NCI-H2227 treated with DMSO at 0.1 percent for 48 hours (cell line): ENCODE data around the gene TPI1.
A peak's percentile ranks its signal among the peaks of the same experiment; 100 is the strongest.

Experiments
- DNase-seq: peaks from one replicate; lab custom pipeline; 2025; lab: John Stamatoyannopoulos, UW

The TPI1 gene

DNA sequence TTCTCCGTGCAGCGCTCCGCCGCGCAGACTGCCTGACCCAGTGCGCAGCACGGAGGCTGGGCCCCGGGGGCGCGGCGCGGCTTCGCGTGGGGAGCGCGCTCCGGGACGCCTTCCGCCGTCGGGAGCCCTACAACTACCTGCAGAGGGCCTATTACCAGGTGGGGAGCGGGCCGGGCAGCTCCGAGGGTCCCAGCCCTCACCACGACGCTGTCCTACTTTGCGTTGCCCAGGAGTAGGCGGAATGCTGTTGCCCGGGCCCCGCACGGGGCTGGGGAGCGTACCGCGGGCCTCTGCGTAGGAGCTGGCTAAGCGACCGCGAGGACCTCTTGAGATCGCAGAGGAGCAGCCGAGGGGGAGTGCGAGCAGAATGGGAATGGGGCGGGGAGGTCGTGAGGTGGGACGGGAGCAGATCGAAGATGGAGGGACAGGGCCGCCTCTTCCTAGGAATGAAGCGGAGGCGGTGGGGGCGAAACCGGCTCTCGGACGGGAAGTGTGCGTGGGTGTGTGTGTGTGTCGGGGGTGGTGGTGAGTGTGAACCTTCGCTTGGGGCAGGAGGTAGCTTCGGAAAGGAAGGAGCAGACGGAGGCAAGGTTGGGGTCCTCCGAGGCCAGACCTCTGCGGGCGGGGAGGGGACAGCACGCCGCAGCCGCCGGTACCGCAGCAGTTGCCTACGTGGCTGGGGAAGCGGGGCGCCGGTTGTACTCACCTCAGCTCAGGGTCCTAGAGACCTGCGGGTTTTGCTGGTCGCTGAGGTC, 38.4 kb upstream of the TPI1 start:
- no peak for DNase-seq

DNA sequence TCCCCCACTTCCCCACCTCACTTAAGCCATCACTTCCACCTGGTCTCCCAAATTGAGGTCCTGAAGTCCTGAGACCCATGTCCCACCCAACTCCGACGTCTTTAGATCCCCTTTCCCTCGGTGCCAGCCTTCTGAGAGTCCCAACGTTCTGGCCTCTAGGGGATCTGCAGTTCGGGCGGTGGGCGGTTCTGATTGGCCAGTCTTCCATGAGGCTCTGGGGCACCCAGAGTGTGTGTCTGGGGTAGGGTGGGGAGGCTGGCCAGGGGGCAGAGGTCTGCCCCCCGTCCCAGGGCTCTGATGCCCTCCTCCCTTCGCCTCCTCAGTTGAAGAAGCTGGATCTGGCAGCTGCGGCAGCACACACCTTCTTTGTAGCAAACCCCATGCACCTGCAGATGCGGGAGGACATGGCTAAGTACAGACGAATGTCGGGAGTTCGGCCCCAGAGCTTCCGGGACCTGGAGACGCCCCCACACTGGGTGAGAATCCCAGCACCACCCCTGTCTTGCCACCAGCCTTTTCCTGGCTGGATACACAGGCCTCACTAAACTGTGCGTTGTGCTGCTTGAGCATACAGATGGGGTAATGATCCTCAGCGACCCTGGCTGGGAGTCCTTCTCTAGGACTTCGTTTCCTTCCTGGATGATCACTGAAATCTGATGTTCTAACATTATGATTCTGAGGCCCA, 37.7 kb upstream of the TPI1 start:
- no peak for DNase-seq

DNA sequence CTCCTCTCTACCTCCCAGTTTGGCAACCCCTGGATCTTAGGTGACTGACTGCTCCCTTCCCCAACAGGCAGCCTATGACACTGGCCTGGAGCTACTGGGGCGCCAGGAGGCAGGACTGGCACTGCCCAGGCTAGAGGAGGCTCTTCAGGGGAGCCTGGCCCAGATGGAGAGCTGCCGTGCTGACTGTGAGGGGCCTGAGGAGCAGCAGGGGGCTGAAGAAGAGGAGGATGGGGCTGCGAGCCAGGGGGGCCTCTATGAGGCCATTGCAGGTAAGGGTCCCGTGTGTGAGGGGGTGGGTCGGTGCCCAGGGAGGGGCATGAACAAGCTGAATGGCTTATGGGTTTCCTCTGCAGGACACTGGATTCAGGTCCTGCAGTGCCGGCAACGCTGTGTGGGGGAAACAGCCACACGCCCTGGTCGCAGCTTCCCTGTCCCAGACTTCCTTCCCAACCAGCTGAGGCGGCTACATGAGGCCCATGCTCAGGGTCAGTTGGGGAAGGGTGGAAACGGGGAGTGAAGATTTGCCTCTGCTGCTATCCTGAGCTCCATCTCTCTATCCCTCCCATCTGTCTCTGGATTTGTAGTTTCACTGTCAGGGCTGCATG, 36.9 kb upstream of the TPI1 start:
- no peak for DNase-seq

DNA sequence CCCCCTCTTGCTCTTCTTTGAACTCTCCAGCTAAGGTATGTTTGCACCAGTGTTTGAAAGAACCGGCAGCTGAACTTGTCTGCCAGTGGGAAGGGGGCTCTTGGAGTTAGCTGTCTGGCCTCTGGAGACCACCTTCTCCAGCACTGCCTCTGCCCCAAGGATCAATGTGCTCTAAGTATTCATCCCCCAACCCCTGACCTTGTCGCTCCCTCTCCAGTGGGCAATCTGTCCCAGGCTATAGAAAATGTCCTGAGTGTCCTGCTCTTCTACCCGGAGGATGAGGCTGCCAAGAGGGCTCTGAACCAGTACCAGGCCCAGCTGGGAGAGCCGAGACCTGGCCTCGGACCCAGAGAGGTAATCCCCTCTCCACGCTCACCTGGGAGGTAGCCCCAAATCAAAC, 36.3 kb upstream of the TPI1 start:
- DNase-seq = no peak

DNA sequence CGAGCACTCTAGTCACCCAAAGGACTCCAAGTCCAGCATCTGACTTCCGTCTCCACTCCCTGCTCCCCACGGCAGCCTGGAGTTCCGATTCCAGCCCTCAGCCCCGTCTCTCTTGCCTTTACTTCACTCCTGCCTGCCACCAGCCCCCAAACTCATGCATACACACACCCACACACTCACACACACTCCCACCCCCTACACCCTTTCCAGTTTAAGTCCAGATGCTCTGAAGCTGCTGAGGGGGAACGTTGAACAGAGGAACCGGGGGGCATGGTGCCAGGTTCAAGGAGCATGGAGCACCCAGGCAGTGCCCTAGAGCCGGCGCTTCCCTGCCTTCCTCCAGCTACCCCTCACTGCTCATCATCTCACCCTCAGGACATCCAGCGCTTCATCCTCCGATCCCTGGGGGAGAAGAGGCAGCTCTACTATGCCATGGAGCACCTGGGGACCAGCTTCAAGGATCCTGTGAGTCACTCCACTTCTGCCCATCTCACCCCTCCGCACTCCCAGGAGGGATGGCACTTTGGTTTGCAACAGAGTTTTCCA, 35.8 kb upstream of the TPI1 start:
- no peak for DNase-seq

DNA sequence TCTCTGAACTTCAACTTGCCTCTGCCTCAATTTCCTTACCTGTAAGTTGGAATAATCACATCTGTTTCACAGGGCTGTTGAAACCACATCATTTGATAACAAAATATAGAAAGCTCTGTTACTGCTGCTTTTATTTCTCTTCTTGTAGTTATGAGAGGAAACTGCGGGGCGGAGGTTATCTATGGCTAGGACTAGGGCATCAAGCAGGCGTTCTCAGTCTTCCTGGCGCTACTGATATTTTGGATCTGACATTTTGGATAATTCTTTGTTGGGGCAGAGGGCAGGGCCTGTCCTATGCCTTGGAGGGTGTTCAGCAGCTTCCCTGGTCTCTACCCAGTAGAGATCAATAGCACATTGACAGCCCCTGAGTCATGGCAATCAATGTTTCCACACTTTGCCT, 35.2 kb upstream of the TPI1 start:
- no peak for DNase-seq

DNA sequence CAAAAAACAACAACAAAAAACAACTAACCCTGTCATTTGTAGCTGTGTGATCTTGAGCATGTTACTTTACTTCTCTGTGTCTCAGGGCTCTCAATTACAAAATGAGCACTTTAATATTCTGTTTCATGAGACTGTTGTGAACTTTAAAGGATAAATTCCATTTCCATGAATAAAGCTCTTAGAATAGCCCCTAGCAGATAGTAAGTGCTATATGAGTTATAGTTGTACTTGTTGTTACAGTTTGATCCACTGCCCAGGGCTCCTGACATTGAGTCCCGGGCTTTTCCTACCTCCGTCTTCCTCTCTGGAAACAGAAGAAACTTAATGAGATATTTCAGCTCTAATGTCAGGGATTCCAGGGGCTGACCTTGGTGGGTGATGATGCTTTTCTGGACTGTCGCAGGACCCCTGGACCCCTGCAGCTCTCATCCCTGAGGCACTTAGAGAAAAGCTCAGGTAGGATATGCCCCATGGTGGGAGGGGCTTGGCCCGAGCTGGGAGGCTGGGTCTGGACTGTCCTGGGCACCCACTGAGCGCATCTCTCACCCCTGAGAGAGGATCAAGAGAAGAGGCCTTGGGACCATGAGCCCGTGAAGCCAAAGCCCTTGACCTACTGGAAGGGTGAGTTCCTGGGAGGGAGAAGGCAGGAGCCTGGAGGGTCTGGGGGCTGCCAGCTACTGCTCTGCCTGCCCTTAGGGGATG, 34.0 kb upstream of the TPI1 start:
- no peak for DNase-seq

DNA sequence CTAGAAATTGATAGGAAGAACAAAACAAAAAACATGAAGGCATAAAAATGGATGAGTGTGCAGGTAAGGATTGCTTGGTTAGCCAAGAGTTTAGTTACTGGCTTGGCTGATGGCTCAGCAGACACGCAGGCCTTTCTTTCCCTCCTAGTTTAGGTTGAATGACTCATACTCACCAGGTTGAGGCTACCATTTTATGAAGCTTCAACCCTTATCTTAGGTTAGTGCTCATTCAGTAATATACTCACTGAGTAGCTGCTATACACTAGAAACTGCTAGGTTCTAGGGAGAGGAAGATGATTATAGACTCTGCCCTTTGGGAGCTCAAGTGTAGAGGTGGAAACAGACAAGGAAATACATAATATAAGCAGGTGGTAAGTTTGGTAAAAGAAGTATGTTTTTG, 33.1 kb upstream of the TPI1 start:
- no peak for DNase-seq

DNA sequence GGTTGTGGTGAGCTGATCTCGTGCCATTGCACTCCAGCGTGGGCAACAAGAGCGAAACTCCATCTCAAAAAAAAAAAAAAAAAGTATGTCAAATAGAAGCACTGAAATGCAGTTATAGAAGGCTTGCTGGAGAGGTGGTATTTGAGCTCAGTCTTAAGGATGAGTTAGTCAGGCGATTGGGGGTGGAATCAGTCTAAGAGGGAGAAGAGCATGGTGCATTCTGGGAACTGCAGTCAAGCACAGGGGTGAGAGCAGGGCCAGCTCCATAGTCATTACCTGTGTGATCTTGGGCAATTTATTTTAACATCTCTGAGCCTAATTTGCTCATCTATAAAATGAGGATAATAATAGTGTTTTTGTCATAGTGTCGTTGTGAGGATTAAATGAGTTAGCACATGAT, 32.5 kb upstream of the TPI1 start:
- peak; percentile 33 for DNase-seq

DNA sequence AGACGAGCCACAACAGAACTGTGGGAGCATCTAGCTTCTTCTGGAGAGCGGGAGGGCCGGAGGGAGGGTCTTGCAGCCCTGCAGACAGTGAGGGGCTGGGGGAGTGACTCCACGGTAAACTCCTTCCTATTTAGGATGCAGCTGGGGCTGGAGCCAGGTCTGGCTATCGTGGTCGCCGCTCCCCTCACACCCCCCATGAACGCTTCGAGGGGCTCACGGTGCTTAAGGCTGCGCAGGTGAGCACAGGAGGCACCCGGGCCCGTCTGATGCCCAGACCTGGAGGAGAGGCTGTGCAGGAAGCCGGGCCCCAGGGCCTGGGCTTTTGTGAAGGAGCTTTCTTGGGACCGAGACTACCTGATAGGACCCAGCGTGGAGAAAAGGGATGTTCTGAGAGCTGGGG, 30.5 kb upstream of the TPI1 start:
- no peak for DNase-seq

DNA sequence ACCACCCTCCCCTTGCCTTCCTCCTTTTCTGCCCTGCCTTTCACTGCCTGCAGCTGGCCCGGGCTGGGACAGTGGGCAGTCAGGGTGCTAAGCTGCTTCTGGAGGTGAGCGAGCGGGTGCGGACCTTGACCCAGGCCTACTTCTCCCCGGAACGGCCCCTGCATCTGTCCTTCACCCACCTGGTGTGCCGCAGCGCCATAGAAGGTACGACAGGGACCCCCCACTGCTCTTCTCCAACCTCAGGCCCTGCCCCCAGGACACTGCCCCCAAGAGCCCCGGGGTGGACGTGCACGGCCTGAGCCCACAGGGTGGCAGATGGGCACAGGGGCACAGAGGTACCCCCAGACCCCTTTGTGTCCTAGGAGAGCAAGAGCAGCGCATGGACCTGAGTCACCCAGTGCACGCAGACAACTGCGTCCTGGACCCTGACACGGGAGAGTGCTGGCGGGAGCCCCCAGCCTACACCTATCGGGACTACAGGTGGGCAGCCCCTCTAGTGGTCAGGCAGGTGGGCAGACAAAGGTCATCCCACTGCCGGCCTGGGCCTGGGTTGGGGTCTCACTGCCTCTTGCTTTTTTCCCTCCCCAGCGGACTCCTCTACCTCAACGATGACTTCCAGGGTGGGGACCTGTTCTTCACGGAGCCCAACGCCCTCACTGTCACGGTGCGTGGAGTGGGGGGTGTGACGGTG, 29.8 kb upstream of the TPI1 start:
- no peak for DNase-seq

DNA sequence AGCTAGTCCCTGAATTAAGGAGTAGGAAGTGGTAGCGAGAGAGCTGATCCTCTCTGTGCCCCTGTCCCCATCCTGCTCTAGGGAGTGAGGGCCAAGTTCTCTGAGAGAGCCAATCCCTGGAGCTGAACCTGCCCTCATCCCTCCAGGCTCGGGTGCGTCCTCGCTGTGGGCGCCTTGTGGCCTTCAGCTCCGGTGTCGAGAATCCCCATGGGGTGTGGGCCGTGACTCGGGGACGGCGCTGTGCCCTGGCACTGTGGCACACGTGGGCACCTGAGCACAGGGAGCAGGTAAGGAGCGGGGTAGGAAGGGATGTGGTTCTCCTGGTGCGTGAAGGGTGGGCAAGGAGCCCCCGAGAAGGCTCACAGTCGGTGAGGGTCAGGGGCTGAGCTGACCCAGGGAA, 28.5 kb upstream of the TPI1 start:
- no peak for DNase-seq

DNA sequence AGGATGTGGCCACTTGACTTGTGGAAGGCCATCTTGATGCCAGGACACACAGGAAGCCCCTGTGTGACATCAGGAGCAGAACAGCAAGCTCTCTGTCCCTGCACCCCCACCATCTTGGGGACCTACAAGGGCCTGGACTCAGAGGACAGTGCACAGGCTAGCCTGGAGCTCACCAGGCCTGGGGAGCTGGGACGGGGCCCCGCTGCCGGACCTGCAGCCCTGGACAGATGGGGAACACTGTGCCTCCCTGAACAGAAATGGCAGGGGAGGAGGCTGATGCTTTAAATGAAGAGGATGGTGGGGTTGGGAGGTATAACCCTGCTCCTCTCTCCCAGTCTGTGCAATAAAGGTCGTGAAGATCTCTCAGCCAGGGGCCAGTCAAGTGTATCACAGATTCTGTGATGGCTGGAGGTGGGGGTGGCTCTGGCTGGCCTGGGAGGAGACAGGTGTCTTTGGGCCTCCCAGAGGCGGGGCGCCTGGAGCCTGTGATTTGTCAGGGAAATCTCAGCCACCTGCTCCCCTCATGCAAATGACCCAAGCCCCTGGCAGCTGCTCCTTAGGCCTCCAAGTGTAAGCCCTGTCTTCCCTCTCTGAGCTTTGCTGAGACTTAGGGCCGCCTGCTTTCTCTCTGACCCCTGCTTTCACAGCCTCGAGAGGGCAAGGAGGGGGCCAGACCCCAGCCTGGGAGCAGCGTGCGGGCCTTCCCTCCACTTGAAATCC, 27.7 kb upstream of the TPI1 start:
- DNase-seq = no peak

DNA sequence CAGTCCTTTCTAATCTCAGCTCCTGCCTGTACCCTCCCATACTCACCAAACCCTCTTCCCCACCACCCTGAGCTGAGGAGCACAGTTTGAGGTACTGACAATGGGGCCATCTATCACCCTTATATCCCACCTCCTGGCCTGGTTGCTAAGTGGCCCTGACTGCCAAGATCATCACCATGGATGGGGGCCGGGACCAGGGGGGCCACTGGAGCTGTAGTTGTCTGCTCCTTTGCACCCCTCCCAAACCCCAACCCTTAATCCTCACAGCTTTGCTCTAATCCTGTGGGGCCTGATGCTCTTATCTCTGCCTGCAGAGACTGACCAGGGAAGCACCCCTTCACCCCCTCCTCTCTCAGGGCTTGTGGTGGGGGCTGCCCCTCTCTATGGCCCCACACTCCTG, 27.0 kb upstream of the TPI1 start:
- DNase-seq = no peak

DNA sequence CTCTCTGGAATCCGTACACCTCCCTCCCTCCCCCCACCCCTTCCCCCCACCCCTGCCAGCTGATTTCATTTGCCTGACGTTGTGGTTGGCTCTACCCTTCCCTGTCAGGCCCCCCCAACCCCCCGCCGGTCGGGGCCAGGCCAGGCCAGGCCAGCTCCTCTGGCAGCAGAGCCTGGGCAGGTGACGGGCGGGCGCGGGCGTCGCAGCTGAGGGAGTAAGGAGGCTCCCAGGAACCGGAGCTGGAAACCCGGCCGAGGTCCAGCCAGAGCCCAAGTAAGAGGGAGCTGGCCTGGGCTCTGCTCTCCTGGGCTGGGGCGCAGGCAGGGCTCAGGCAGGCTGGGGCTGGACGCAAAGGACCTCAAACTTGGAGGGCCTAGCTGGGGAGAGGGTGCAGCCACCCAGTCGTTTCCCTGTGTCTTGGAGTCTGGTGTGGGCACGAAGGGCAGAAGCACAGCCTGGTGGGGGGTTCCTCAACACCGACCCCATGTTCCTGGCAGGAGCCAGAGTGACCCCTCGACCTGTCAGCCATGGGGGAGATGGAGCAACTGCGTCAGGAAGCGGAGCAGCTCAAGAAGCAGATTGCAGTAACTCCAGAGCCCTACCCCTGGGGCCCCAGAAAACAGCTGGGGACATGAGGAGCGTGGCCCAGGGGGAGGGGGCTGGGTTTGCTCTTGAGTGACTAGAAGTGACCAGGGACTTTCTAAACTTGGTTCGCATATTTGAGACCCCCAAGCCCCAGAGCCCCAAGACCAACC, 26.4 kb upstream of the TPI1 start, which contains the start of gene GNB3:
Gene GNB3, plus strand, starts transcription at position 165 of the 755 bp plus-strand sequence. Its CDS starts 363 bp downstream, at position 528.
- DNase-seq = no peak

DNA sequence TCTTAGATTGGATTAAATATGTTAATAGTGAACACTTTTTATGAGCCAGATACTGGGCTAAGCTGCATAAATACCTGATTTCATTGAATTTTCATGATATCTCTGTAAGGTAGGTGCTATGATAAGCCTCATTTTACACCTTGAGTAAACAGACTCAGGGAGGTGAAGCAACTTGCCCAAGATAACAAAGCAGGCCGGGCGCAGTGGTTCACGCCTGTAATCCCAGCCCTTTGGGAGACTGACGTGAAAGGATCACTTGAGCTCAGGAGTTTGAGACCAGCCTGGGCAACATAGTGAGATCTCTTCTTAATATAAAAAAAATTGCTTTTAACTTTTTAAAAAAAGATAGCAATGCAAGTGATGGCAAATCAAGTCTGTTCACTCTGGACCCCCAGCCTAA, 25.3 kb upstream of the TPI1 start:
- no peak for DNase-seq

DNA sequence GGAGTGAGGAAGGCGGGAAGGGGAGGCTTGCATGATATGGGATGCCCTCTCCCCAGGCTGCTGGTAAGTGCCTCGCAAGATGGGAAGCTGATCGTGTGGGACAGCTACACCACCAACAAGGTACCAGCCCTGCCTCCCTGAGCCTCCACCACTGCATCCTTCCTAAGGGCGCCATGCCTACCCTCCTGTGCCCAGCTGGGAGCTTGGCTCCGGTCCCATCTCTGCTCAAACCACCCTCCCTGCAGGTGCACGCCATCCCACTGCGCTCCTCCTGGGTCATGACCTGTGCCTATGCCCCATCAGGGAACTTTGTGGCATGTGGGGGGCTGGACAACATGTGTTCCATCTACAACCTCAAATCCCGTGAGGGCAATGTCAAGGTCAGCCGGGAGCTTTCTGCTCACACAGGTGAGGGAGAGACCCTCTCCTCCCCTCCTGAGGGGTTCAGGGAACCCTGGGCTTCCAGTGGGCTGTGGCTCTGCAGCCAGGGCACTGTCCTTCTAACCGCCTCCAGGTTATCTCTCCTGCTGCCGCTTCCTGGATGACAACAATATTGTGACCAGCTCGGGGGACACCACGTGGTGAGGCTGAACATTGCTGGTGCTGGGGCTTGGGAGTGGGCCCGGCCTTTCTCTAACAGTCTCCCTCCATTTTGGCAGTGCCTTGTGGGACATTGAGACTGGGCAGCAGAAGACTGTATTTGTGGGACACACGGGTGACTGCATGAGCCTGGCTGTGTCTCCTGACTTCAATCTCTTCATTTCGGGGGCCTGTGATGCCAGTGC, 24.0 kb upstream of the TPI1 start:
- DNase-seq = no peak

DNA sequence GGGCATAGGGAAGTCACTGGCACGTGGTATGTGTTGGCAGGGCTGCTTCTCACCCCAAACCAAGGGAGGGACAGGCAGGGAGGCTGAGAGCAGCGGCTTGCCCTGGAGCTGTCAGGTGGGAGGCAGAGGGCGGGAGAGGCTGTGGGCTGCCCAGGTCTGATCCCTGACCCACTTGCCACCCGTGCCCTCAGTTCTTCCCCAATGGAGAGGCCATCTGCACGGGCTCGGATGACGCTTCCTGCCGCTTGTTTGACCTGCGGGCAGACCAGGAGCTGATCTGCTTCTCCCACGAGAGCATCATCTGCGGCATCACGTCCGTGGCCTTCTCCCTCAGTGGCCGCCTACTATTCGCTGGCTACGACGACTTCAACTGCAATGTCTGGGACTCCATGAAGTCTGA, 21.9 kb upstream of the TPI1 start:
- DNase-seq = no peak

DNA sequence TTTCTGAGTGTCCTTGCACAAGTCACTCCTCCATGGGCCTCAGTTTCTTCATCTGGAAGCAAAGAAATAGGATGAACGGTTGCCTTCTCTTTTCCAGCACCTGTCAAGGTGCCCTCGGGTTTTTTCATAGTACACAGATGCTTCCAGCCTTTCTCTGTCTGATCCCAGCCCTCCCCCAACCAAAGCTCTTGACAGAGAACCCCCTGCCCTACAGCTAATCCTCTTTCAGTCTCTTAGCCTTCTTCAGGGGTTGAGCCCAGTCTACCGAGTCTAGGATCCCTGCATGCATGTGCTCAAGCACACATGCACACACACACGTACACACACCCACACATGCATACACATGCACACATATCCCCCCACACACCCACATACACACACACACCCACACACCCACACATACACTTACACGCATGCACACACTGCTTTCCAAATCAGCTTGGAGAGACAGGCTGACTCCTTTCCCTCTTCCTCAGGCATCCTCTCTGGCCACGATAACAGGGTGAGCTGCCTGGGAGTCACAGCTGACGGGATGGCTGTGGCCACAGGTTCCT, 20.9 kb upstream of the TPI1 start:
- DNase-seq = no peak
